NCI-H524 (cell line): ENCODE results near the gene HDAC9.

Experiments
- DNase-seq, 2 experiments: peaks; one replicate each; lab custom pipeline; 2025; lab: John Stamatoyannopoulos, UW

The HDAC9 gene

DNA sequence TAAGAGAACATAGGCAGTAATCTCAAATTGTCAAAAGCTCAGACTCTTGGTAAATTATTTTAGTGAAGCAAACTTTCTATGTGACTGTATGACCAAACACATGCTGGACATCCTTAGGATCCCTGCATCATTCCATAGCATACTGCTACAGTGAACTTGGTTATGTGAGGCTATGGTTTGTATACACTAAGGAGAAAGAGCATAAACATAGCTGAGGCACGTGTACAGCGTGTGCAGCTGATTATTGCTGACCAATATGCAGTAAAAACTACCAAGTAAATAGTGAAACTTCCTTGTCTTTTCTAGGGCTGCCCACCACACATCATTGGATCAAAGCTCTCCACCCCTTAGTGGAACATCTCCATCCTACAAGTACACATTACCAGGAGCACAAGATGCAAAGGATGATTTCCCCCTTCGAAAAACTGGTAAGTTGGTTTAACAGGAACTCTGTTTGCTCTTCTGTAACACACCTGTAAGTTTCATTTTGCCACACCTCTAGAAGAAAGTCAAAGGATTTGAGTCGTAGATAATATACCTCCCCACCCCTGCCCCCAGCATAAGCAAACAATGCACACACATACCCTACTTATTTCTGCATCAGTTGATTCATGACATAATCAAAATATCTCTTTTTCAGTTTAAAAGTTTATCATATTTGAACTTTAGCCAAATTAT lies 98.2 kb downstream of the HDAC9 start:
- DNase-seq, result no peak

GRCh38 chr7:18597754-18598153 lies 102.2 kb downstream of the HDAC9 start:
- DNase-seq, result no peak

- no peak for DNase-seq
Measured at GRCh38 chr7:18607025-18607424, 111.5 kb downstream of the HDAC9 start.

DNA sequence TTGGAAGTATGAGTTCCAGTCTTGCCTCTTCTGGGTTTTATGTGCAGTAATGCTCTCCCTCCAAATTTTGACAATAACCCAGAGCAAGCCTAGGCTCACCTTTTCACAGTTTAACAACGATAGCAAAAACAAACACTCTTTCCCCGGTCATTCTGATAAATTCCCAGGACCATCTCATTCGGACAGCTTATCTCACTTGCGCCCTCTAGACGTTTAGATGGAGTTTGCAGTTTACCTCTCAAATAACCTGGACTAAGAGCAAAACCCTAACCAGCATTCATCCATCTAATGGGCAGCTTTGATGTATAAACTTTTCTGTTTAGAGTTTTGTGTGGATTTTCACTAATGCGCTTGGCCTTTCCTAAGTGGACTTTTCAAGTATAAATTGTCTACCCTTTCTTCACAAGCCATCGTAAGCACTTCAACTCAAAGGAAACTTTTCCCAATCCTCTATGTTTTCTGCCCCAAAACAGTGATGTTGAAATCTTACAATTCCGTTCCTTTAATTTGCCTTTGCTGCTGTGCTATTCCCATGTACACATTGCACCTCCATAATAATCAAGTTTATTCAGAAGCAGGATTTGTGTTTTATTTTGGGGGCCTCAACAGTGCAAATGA lies 114.9 kb downstream of the HDAC9 start:
- peak in 1 of 2 experiments; percentile 44 for DNase-seq

- DNase-seq, result no peak
Measured at GRCh38 chr7:18614841-18615240, 119.3 kb downstream of the HDAC9 start.

DNA sequence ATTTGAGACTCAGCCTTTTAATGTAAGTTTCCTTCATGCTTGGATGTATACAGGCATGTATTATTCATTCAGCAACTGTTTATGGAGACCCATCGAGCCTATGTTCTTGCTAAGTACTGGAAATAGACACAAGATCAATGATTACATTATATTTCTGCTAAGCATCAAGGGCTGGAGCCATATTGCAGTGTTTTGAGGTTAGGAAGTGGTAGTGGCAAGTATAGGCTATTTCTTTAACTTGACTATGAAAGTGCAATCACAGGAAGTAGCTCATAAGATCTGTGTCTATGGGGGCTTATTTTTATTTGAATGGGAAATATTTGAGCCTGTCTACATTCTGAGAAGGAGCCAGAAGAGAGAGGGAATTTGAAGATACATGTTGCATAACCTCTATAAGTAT lies 123.8 kb downstream of the HDAC9 start:
- DNase-seq, result no peak

DNA sequence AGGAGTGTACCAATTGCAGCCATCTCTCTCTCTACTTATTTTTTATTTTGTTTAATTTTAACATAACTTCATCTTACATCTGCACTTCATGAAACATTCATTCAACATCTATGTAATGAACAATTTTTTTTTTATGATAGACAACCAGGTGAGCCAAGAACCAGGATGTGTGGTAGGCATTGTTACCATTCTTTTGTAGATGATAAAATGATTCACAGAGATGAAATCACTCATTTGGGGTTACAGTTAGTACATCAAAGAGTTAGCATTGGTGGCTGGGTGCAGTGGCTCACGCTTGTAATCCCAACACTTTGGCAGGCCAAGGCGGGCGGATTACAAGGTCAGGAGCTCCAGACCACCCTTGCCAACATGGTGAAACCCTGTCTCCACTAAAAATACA lies 127.8 kb downstream of the HDAC9 start:
- no peak for DNase-seq

DNA sequence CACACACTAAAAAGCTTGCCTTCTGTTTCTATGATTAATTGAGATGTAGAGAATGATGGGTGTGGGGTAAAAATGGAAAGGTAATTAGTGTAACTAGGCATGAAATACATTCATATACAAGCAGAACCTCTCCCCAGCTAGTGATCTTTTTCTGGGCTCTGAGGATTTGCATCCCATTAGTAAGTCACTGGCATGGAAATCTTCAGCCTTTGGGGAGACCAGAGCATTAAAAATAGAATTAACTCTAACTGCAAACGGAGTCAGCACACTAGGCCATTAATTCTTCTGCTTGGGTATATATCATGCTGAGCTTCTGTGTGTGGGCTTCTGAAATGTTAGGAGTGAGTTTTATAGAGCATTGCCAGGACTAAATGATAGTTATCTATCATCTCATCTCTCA lies 128.9 kb downstream of the HDAC9 start:
- no peak for DNase-seq

DNA sequence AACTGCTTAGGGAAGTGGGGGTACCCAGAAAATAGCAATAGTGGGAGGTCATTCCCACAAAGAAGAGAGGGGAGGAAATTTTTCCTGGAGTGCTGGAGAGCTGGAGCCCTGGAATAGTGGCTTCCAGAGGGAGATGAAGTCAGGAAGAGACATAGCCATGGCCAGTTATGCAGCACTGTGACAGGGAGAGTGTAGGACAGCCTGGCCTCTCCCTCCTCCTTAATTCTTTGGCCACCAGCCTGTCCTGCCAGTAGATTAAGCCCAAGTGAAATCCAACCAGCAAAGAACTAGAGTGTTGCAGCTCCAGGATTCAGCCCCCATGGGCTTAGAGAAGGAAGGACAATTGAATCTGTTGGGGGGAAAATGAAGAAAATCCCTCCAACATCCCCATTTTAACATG lies 130.5 kb downstream of the HDAC9 start:
- no peak for DNase-seq

GRCh38 chr7:18626717-18627116 lies 131.2 kb downstream of the HDAC9 start:
- no peak for DNase-seq

- no peak for DNase-seq
Measured at GRCh38 chr7:18637516-18637915, 142.0 kb downstream of the HDAC9 start.

DNA sequence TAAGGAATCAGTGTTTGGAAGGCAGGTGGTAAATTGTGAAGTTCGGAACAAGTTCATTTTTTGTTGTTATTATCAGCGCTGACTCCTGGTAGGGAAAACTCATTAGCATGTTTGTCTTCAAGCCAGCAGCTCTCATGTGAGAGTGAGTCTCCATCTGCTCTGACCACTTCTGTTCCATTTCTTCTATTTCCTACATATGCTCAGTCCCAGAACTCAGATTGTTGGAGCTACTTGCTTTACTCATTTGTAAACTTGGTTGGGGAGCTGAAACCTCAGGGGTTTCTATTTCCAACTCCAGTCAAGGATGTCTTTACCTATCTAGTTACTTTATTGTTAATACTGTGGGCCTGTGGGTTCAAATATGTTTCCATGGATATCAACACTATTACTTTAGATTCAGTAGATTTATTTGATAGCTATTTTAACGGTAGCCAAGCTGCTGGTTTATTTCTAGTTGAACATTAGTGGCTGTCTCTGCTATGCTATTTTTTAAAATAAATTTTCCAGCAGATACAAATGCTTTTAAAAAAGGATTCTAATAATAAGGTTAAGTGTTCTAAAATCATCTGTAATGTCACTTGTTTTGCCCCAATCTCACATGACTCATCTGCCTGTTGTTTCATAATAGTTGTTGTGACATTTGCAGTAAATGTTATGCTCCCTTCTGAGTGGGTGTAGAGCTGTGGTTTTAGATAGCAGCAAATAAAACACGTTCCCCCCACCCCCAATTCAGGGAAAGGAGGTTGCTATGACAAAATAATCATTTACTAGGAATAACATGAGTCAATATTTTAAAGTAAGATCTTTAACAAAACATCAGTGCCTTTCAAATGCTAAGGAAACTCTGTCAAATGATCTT lies 143.3 kb downstream of the HDAC9 start:
- DNase-seq, result peak in 1 of 2 experiments; percentile 37

DNA sequence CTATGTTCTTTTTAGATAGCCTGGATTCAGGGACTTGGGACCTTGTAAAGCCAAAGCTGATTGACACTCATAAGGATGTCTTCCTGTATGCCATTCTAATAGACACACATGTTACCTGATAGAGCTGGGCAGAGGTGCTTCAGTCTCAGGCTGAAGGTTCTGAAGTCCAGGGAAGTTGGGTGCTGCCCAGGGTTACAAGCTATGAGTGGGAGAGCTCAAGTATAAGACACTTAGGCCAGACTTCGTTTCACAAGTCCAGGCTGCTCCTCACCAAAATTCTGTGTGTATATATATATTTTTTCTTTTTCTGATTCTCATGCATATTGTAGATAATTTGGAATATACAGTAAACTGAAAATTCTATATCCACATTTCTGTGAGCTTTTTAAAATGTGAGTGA lies 144.2 kb downstream of the HDAC9 start:
- no peak for DNase-seq

DNA sequence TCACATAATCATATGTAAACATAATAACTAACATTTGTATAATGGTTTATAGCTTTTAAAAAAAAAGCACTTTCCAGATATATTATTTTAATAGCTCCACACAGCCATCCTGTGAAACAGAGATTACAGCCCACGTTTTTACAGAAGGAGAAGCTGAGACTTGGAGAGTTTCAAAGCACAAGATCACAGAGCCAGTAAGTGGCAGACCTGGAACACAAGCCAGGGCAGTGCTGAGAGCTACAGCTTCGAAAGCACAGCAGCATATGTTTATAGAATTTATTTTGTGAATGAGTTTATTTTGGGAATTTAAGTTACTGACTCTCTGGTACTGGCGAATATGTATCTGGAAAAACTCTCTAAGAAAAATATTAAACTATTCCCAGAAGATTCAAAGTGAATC lies 149.4 kb downstream of the HDAC9 start:
- no peak for DNase-seq

GRCh38 chr7:18647582-18647981 lies 152.0 kb downstream of the HDAC9 start:
- no peak for DNase-seq

DNA sequence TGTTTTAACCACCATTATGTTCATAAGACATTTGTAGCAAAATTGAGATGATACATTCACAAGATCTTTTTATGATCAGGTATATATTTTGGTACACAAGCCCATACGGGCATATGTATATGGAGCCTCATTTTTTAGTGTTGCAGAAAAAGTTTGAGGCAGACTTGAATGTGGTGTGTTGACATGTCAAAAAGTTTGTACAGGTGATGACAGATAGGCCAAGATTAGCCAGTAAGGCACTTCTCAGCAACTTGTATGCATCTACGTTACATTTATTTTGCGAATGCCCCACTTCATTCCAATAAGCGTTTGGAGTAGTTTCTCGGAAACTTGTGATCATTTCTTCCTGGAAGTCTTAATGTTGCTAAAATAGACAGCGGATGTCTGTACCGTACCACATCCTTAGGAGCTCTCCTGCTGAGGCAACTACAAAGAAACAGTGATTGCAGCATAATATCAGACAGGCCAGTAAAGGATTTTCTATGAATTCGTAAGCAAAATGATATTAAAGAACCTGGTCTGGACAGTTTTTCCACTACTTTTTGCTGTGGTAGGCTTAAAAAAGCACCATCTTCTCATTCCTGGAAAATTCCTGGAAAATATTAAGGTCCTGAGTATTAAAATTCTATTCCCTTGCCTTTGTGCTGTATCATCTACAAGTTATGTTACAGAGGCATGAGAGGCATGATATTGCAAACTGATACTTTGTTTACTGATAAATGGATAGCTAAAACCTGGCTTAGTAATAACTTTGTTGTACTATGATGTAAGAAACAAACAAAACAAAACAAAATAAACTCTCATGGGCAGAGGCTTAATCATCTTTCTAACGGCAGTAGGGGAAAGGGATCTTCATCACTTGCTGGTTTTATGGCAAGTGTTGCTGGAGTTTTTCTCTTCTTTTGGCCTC lies 153.6 kb downstream of the HDAC9 start:
- no peak for DNase-seq

DNA sequence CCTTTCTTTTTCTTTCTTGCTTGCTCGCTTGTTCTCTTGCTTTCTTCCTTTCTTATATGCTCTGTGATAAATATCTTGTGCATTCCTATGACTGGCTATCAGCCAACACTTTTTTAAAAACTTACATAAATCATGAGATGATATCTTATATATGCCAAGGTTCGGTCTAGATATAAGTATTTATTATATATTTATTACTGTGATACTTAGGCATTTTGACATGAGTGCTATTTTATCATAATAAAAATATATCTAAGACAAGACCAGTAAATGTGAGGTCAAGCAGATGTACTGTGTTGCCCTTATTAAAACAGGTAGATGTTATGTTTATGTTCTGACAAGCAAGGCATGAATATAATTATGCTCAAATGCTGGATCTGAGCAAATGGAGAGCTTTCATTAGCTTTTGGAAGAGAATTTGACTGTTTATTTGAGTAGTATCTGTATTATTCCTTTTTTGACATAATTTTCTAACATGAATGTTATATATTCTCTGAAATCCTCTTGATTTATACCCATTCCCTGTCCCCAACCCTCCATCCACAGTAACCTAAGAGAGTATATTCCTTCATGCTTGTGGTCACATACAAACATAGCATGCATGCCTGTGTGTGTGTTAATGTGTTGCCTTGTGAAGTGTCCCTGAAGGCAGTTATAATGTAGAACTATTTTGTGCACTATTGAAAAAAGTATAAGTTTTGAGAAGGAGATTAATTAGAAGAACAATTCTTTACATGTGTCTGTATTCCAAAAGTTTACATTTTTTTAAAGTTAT lies 158.0 kb downstream of the HDAC9 start:
- no peak for DNase-seq

- DNase-seq, result no peak
Measured at GRCh38 chr7:18654709-18655108, 159.2 kb downstream of the HDAC9 start.

DNA sequence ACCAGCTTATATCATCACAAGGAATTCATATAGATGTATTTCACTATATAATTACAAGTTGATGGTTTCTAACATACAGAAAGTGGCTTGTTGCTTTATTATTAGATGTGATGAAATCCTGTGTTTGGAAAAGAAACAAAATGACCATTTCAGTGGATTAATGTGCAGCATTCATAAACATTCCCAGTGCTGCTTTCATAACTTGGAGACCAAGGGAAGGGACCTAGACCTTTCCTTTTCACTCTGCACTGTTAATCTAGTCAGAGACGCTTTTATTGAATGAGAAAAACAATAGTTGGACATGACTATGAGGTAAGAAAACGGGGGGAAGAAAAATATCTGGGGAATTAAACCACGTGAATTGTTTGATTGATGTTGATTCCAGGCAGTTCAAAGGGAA lies 160.0 kb downstream of the HDAC9 start:
- no peak for DNase-seq

DNA sequence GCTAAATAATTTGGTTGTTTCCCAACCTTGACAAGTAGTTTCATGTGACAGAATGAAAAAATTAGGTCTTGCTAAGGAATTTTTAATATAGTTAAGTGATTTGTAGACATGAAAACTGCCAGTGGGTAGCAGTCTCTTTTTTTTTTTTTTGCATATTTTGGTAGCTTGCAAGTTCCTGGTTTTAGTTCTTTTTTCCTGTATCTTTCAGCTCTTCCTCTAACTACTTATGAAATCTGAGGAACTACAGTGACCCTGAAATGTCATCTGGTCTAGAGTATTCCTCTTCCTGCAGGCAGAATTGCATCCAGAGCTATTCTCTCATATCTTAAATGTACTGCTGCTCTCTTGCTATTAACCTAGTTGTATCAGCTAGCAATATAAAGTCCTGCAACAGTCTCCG lies 160.4 kb downstream of the HDAC9 start:
- no peak for DNase-seq

DNA sequence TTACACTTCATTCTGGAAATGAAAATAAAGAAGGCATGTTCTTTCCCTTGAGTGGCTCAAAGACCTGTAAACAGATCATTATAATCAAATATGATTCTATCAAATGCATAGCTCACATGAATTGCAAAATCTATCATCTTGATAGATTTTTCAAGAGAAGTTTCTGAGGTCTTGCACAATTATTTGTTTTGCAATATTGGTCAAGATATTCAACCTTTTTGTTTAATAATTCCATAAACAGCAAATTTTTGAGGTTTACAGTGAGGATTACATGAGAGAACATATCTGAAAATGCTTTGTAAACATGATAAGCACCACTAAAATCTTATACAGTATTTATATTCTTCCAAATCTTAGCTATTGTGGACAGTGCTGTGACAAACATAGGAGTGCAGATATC lies 160.8 kb downstream of the HDAC9 start:
- no peak for DNase-seq
